K562 (cell line): ENCODE results near the gene SIGLEC14. TPM values are rescaled to one million over a fixed set of nuclear protein-coding genes. Genes with fewer than 3 reads are reported as not detected.

Source experiments
- ARID1B ChIP-seq: fragments of 450-650 bp; IDR thresholded peaks from 2 replicates; pipeline ENCODE4 v1.6.1; 2016; ENCODE audit warnings: antibody characterized with exemption, mild to moderate bottlenecking, inconsistent platforms
- EWSR1 ChIP-seq: fragments of 450-650 bp; IDR thresholded peaks from 2 replicates; pipeline ENCODE4 v1.6.1; 2018; ENCODE audit warnings: borderline replicate concordance, mild to moderate bottlenecking, low read depth, moderate library complexity; ENCODE audit not compliant: partially characterized antibody
- HDAC8 ChIP-seq: fragments of 450-650 bp; IDR thresholded peaks from 2 replicates; pipeline ENCODE4 v1.6.1; 2016; ENCODE audit warnings: mild to moderate bottlenecking, missing genetic modification characterization, moderate library complexity, missing compliant biosample characterization
- JUN ChIP-seq, 2 experiments: sonication (generic) in 1 of 2; formaldehyde crosslinking in 1 of 2; IDR thresholded peaks; 2 replicates each; pipeline versions ENCODE4 v1.6.1 to v1.8.0; 2012 to 2022; ENCODE audit warnings: borderline replicate concordance in 2 of 2, mild to moderate bottlenecking in 2 of 2, improper control_type of control experiment in 1 of 2, low read depth in 1 of 2, low read length in 1 of 2, missing genetic modification reagents in 1 of 2
- JUNB ChIP-seq: fragments of 450-650 bp; formaldehyde crosslinking; conservative IDR thresholded peaks from 2 replicates; pipeline ENCODE4 v1.4.0; 2020; ENCODE audit warnings: mild to moderate bottlenecking
- KHSRP ChIP-seq: fragments of 450-650 bp; IDR thresholded peaks from 2 replicates; pipeline ENCODE4 v1.6.1; 2017
- MTA2 ChIP-seq: fragments of 450-650 bp; IDR thresholded peaks from 2 replicates; pipeline ENCODE4 v1.6.1; 2016; ENCODE audit warnings: low read depth
- NCOA1 ChIP-seq: fragments of 450-650 bp; IDR thresholded peaks from 2 replicates; pipeline ENCODE4 v1.6.1; 2016; ENCODE audit warnings: low read depth
- NCOA4 ChIP-seq: fragments of 450-650 bp; IDR thresholded peaks from 2 replicates; pipeline ENCODE4 v1.6.1; 2018; ENCODE audit warnings: mild to moderate bottlenecking; ENCODE audit not compliant: partially characterized antibody
- NRF1 ChIP-seq, 2 experiments: fragments of 450-650 bp; IDR thresholded peaks in 1 of 2; conservative IDR thresholded peaks in 1 of 2; 2 replicates each; pipeline ENCODE4 v1.6.1; 2014; ENCODE audit warnings: mild to moderate bottlenecking in 2 of 2
- NUFIP1 ChIP-seq: fragments of 450-650 bp; IDR thresholded peaks from 2 replicates; pipeline ENCODE4 v1.6.1; 2018; ENCODE audit not compliant: partially characterized antibody
- RBM17 ChIP-seq: fragments of 200-400 bp; formaldehyde crosslinking; IDR thresholded peaks from 2 replicates; pipeline ENCODE4 v1.6.1; 2017; ENCODE audit warnings: low read depth, mild to moderate bottlenecking, low read length, borderline replicate concordance
- SMAD1 ChIP-seq: fragments of 150-350 bp; IDR thresholded peaks from 2 replicates; pipeline ENCODE4 v1.6.1; 2014; ENCODE audit warnings: low read length, low read depth; ENCODE audit not compliant: partially characterized antibody
- TAF9B ChIP-seq: fragments of 450-650 bp; IDR thresholded peaks from 2 replicates; pipeline ENCODE4 v1.6.1; 2018; ENCODE audit warnings: mild to moderate bottlenecking; ENCODE audit not compliant: partially characterized antibody
- TCF7L2 ChIP-seq: fragments of 150-350 bp; IDR thresholded peaks from 2 replicates; pipeline ENCODE4 v1.6.1; 2016; ENCODE audit warnings: low read depth, mild to moderate bottlenecking, low read length, moderate library complexity
- TFAM ChIP-seq: fragments of 250-450 bp; sonication (Bioruptor Pico); conservative IDR thresholded peaks from 2 replicates; pipeline ENCODE4 v1.5.0; 2021; ENCODE audit warnings: mild to moderate bottlenecking, moderate library complexity
- THRA ChIP-seq: fragments of 450-650 bp; IDR thresholded peaks from 2 replicates; pipeline ENCODE4 v1.6.1; 2017; ENCODE audit warnings: mild to moderate bottlenecking, moderate library complexity
- TRIM28 ChIP-seq: fragments of 450-650 bp; IDR thresholded peaks from 2 replicates; pipeline ENCODE4 v1.6.1; 2017
- ZNF197 ChIP-seq: fragments of 200-800 bp; sonication (Bioruptor generic); IDR thresholded peaks from 2 replicates; pipeline ENCODE4 v1.6.1; 2016; ENCODE audit warnings: low read depth, missing genetic modification characterization, missing compliant biosample characterization
- ZSCAN29 ChIP-seq: fragments of 450-650 bp; IDR thresholded peaks from 2 replicates; pipeline ENCODE4 v1.6.1; 2017
- polyA plus RNA-seq, 8 experiments: library from polyadenylated mRNA; depleted of rRNA in 4 of 8; stranded (reverse) in 5 of 8; unstranded in 3 of 8; fragments of >200 nt; fragmentation: Nextera tagmentation in 2 of 8; fragmentation: Illumina TruSeq in 1 of 8; extraction: Ambion mirVana in 2 of 8; extraction: Trizol in 1 of 8; gene quantifications; 2 replicates each; pipeline versions ENCODE4 v1.2.1 to v1.2.3, GENCODE V29; 2011 to 2014; ENCODE audit warnings: inconsistent platforms in 1 of 8, missing spikeins in 1 of 8
- total RNA-seq, 7 experiments: library from RNA; depleted of rRNA in 6 of 7; stranded (reverse); fragments of >200 nt in 6 of 7; fragmentation: Illumina TruSeq in 2 of 7; extraction: Trizol in 2 of 7; gene quantifications; 2 replicates each; pipeline versions ENCODE4 v1.2.1 to v1.2.3, GENCODE V29; 2011 to 2021; ENCODE audit warnings: low replicate concordance in 1 of 7
- TF ChIP-seq, protein P1 (sequence below): fragments of 450-650 bp; IDR thresholded peaks from 2 replicates; pipeline ENCODE4 v1.6.1; 2017; ENCODE audit warnings: antibody characterized with exemption
- TF ChIP-seq, protein P2 (sequence below): fragments of 450-650 bp; IDR thresholded peaks from 2 replicates; pipeline ENCODE4 v1.6.1; 2016; ENCODE audit warnings: missing biosample characterization, missing genetic modification characterization
- TF ChIP-seq, protein P3 (sequence below): fragments of 250-450 bp; sonication (Bioruptor Pico); IDR thresholded peaks from 2 replicates; pipeline ENCODE4 v1.5.0; 2021

Gene SIGLEC14
- total and polyA plus RNA-seq, 9 of the 15 experiments (the other 6 are each of a cell fraction or from before 2014, with no cell fraction given): not detected

GRCh38 chr19:51691074-51691583 is 44.5 kb upstream of the SIGLEC14 start (continued):
- TF ChIP-seq TFAM (CRISPR knock-in tag) (no peak), TRIM28 (0 out of 2 replicates have a peak, but pooled peaks have one; percentile 41), JUN (IDR thresholded peaks at IDR 0.05; ENCODE audit: borderline replicate concordance, low read depth, low read length) (no peak), JUN (CRISPR knock-in tag; IDR thresholded peaks at IDR 0.05; ENCODE audit: borderline replicate concordance) (no peak), EWSR1 (no peak), NCOA1 (peak; percentile 47), NUFIP1 (no peak), ARID1B (peak; percentile 69), JUNB (CRISPR knock-in tag) (no peak), SMAD1 (no peak), ZNF197 (CRISPR knock-in tag) (no peak), THRA (no peak), NCOA4 (peak; percentile 64), HDAC8 (no peak), RBM17 (no peak), MTA2 (peak; percentile 67), TCF7L2 (no peak), TAF9B (no peak), NRF1 (conservative IDR thresholded peaks at IDR 0.05 in 1 of 2, IDR thresholded peaks at IDR 0.05 in 1 of 2) (no peak), KHSRP (peak; percentile 56; the same call in 1 of the 2 replicates), ZSCAN29 (no peak)
- TF ChIP-seq, protein P1, sequence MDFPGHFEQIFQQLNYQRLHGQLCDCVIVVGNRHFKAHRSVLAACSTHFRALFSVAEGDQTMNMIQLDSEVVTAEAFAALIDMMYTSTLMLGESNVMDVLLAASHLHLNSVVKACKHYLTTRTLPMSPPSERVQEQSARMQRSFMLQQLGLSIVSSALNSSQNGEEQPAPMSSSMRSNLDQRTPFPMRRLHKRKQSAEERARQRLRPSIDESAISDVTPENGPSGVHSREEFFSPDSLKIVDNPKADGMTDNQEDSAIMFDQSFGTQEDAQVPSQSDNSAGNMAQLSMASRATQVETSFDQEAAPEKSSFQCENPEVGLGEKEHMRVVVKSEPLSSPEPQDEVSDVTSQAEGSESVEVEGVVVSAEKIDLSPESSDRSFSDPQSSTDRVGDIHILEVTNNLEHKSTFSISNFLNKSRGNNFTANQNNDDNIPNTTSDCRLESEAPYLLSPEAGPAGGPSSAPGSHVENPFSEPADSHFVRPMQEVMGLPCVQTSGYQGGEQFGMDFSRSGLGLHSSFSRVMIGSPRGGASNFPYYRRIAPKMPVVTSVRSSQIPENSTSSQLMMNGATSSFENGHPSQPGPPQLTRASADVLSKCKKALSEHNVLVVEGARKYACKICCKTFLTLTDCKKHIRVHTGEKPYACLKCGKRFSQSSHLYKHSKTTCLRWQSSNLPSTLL: peak; percentile 66; the same call in 1 of the 2 replicates
- TF ChIP-seq, protein P2, sequence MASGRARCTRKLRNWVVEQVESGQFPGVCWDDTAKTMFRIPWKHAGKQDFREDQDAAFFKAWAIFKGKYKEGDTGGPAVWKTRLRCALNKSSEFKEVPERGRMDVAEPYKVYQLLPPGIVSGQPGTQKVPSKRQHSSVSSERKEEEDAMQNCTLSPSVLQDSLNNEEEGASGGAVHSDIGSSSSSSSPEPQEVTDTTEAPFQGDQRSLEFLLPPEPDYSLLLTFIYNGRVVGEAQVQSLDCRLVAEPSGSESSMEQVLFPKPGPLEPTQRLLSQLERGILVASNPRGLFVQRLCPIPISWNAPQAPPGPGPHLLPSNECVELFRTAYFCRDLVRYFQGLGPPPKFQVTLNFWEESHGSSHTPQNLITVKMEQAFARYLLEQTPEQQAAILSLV (tag): no peak
- TF ChIP-seq, protein P3, sequence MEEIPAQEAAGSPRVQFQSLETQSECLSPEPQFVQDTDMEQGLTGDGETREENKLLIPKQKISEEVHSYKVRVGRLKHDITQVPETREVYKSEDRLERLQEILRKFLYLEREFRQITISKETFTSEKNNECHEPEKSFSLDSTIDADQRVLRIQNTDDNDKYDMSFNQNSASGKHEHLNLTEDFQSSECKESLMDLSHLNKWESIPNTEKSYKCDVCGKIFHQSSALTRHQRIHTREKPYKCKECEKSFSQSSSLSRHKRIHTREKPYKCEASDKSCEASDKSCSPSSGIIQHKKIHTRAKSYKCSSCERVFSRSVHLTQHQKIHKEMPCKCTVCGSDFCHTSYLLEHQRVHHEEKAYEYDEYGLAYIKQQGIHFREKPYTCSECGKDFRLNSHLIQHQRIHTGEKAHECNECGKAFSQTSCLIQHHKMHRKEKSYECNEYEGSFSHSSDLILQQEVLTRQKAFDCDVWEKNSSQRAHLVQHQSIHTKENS (CRISPR knock-in tag): no peak
- TF ChIP-seq, all 486 proteins: peak for 80
